ENCODE measurements around the gene C5AR2. TPM values are rescaled to one million over a fixed set of nuclear protein-coding genes. Genes with fewer than 3 reads are reported as not detected.

The C5AR2 gene
- total RNA-seq, 3 donors from 2014 or later (not counting 1 experiment from before 2014, with no cell fraction given): 4.3 to 15.5 (median 8.3) TPM

DNA sequence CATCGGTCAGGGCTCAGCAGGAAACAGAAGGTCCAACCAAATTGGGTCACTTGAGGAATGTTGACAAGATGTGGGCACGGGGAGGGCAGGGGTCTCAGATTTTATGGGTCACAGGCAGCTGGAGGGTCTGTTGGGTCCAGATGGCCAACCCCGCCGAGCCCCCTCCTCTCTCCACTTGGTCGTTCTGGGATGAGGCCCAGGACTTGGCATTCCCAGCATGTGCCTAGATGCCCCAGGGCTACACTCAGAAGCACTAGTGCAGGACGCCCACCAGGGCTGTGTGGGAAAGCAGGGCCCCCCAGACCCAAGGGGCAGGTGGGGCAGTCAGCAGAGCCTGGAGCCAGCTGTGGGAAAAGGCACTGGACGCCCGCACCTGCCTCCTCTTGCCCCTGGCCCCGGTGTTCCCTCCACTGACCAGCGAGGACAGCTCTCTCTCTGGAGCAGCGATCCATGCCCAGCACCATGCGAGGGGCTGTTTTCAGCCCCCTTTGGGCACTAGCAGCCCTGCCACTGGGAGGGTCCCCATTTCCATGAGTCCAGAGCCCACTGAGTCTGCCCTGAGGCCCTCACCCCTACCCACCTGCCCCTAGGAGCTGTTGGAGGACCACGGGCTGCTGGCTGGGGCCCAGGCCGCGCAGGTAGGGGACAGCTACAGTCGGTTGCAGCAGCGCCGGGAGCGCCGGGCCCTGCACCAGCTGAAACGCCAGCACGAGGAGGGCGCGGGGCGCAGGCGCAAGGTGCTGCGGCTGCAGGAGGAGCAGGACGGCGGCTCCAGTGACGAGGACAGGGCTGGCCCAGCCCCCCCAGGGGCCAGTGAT, 43.1 kb downstream of the C5AR2 start:
- peaks cover 65% of the 10 kb centered on the region for H3K36me3 ChIP-seq (ENCODE audit: control insufficient read depth, insufficient read depth, low read length)
- WGBS (ENCODE audit: insufficient coverage): 97% methylated on average over 30 of the region's 30 CpGs
- TF ChIP-seq, protein P1, sequence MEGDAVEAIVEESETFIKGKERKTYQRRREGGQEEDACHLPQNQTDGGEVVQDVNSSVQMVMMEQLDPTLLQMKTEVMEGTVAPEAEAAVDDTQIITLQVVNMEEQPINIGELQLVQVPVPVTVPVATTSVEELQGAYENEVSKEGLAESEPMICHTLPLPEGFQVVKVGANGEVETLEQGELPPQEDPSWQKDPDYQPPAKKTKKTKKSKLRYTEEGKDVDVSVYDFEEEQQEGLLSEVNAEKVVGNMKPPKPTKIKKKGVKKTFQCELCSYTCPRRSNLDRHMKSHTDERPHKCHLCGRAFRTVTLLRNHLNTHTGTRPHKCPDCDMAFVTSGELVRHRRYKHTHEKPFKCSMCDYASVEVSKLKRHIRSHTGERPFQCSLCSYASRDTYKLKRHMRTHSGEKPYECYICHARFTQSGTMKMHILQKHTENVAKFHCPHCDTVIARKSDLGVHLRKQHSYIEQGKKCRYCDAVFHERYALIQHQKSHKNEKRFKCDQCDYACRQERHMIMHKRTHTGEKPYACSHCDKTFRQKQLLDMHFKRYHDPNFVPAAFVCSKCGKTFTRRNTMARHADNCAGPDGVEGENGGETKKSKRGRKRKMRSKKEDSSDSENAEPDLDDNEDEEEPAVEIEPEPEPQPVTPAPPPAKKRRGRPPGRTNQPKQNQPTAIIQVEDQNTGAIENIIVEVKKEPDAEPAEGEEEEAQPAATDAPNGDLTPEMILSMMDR (IDR thresholded peaks at IDR 0.05): no peak
- DNase-seq (no peak), ATAC-seq (no peak)
- no peaks in the 10 kb centered on the region for H3K27me3 ChIP-seq (ENCODE audit: control insufficient read depth, insufficient read depth, low read length)
- intact Hi-C loops (cut with micrococcal nuclease): no loop called here
- H3K9me3 ChIP-seq (ENCODE audit: control insufficient read depth, insufficient read depth, low read length): no peaks in the 10 kb centered on the region
- no peak overlapping the region for H3K4me3 ChIP-seq (ENCODE audit: low read length)
- no peak overlapping the region for H3K27ac Mint-ChIP-seq
- no peaks in the 10 kb centered on the region for H3K36me3 Mint-ChIP-seq
- H3K27me3 Mint-ChIP-seq (ENCODE audit: low read depth in 2 of 2): no peaks in the 10 kb centered on the region
- no peak overlapping the region for H3K27ac ChIP-seq (ENCODE audit: low read length)
- H3K4me3 Mint-ChIP-seq: no peak overlapping the region
- H3K4me1 ChIP-seq (ENCODE audit: control insufficient read depth, insufficient read depth, low read length): peaks cover 14% of the 10 kb centered on the region
- no peaks in the 10 kb centered on the region for H3K9me3 Mint-ChIP-seq
- peaks cover 0 to 8% of the 10 kb centered on the region in 2 donors for H3K4me1 Mint-ChIP-seq

DNA sequence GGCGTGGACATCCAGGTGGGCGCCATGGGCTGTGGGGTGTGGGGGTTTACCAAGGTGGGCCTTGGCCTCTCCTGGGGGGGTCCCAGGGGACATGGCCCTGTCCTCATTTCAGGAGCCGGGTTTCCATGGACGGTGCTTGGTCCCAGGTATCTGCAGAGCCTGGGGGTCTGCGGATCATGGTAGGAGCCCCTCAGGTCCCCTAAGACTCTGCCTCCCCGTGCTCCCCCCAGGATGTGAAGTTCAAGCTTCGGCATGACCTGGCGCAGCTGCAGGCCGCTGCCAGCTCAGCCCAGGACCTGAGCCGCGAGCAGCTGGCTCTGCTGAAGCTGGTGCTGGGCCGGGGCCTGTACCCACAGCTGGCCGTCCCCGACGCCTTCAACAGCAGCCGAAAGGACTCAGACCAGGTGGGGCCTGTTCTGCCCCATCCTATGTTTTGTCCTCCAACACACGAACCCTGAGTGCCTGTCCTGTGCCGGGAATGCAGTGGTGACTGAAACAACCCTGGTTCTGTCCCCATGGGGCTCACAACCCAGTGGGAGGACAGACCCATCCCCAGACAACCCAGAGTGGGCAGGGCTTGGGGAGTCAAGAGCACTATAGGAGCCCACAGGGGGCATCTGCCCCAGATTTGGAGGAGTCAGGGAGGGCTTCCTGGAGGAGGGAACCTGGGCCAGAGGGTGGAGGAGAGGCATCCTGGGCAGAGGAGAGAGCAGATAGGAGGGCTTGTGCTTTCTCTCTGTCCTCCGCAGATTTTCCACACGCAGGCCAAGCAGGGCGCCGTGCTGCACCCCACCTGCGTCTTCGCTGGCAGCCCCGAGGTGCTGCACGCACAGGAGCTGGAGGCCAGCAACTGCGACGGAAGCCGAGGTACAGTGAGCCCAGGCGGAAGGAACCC, 44.0 kb downstream of the C5AR2 start:
- ATAC-seq (no peak), DNase-seq (no peak)
- H3K4me3 Mint-ChIP-seq: no peak overlapping the region
- peaks cover 14% of the 10 kb centered on the region for H3K4me1 ChIP-seq (ENCODE audit: control insufficient read depth, insufficient read depth, low read length)
- no peak overlapping the region for H3K27ac ChIP-seq (ENCODE audit: low read length)
- H3K27ac Mint-ChIP-seq: no peak overlapping the region
- no peaks in the 10 kb centered on the region for H3K27me3 Mint-ChIP-seq (ENCODE audit: low read depth in 2 of 2)
- intact Hi-C loops (cut with micrococcal nuclease): no loop called here
- 97% methylated on average over 30 of the region's 30 CpGs for WGBS (ENCODE audit: insufficient coverage)
- no peaks in the 10 kb centered on the region for H3K9me3 Mint-ChIP-seq
- TF ChIP-seq, protein P1 (IDR thresholded peaks at IDR 0.05): no peak
- no peak overlapping the region for H3K4me3 ChIP-seq (ENCODE audit: low read length)
- H3K4me1 Mint-ChIP-seq: peaks cover 3 to 17% of the 10 kb centered on the region in 2 donors
- peaks cover 64% of the 10 kb centered on the region for H3K36me3 ChIP-seq (ENCODE audit: control insufficient read depth, insufficient read depth, low read length)
- no peaks in the 10 kb centered on the region for H3K9me3 ChIP-seq (ENCODE audit: control insufficient read depth, insufficient read depth, low read length)
- no peaks in the 10 kb centered on the region for H3K27me3 ChIP-seq (ENCODE audit: control insufficient read depth, insufficient read depth, low read length)
- H3K36me3 Mint-ChIP-seq: no peaks in the 10 kb centered on the region

DNA sequence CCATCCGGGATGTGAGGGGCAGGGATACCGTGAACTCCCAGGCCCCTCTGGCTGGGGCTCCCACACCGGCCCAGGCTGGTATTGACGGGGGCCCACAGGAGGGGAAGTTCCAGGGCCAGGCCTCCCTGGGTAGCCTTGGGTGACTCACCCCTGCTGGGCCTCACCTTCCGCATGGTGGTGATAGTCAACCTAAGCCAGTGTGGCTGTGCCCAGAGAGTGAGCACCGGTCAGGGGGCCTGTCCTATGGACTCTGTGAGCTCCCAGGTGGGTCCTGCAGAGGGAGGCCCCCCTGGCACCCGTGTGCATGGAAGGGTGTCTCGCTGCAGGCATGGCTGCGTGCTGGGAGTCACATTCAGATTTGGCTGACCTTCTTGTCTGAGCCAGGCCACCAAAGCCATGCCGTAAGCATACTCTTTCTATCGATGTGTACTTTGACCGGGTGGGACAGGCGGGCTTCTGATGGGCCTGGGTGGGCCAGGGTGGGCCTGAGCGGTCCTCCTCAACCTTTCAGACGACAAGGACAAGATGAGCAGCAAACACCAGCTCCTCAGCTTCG, 44.7 kb downstream of the C5AR2 start:
- WGBS (ENCODE audit: insufficient coverage): 96% methylated on average over 16 of the region's 16 CpGs
- Histone ChIP-seq H3K36me3 (ENCODE audit: control insufficient read depth, insufficient read depth, low read length) (peaks cover 59% of the 10 kb centered on the region), H3K27me3 (ENCODE audit: control insufficient read depth, insufficient read depth, low read length) (no peaks in the 10 kb centered on the region), H3K4me3 (ENCODE audit: low read length) (no peak overlapping the region), H3K27ac (ENCODE audit: low read length) (no peak overlapping the region), H3K9me3 (ENCODE audit: control insufficient read depth, insufficient read depth, low read length) (no peaks in the 10 kb centered on the region), H3K4me1 (ENCODE audit: control insufficient read depth, insufficient read depth, low read length) (peaks cover 20% of the 10 kb centered on the region)
- intact Hi-C loops (cut with micrococcal nuclease): no loop called here
- H3K4me1 Mint-ChIP-seq: peaks cover 10 to 24% of the 10 kb centered on the region in 2 donors
- no peaks in the 10 kb centered on the region for H3K9me3 Mint-ChIP-seq
- no peaks in the 10 kb centered on the region for H3K27me3 Mint-ChIP-seq (ENCODE audit: low read depth in 2 of 2)
- TF ChIP-seq, protein P1 (IDR thresholded peaks at IDR 0.05): no peak
- no peak overlapping the region for H3K4me3 Mint-ChIP-seq
- ATAC-seq: peak in 1 of 3 donors; percentile 42
- DNase-seq: no peak
- H3K27ac Mint-ChIP-seq: no peak overlapping the region
- H3K36me3 Mint-ChIP-seq: no peaks in the 10 kb centered on the region
